ENCODE results near the gene TRNAU1AP. TPM values are rescaled to one million over a fixed set of nuclear protein-coding genes. Genes with fewer than 3 reads are reported as not detected.
A peak's percentile ranks its signal among the peaks of the same experiment; 100 is the strongest.

The TRNAU1AP gene
- total RNA-seq, 1 donor: 23.2 TPM

GRCh38 chr1:28506907-28507246 is 46.0 kb upstream of the TRNAU1AP start:
- Histone ChIP-seq H3K79me2 (ENCODE audit: insufficient read depth, low read length) (peaks cover 36% of the 10 kb centered on the region), H3K36me3 (ENCODE audit: insufficient read depth, low read length) (peaks cover 50% of the 10 kb centered on the region), H3K4me1 (ENCODE audit: insufficient read depth, low read length) (peaks cover 31% of the 10 kb centered on the region), H2AFZ (ENCODE audit: low read length) (no peak overlapping the region), H4K20me1 (ENCODE audit: insufficient read depth, low read length) (peaks cover 33% of the 10 kb centered on the region), H3K27ac (ENCODE audit: low read depth, low read length) (peak overlapping the region; percentile 90), H3K4me2 (ENCODE audit: insufficient read depth, low read length) (peak overlapping the region; percentile 91), H3K9me3 (ENCODE audit: low read depth, low read length) (no peaks in the 10 kb centered on the region), H3K27me3 (ENCODE audit: insufficient read depth, low read length) (no peaks in the 10 kb centered on the region), H3K4me3 (ENCODE audit: insufficient read depth, low read length) (peak overlapping the region; percentile 78)
- TF ChIP-seq CTCF (IDR thresholded peaks at IDR 0.05; ENCODE audit: extremely low read depth, low read depth, low read length): no peak
- DNase-seq (ENCODE audit: insufficient read length, low spot score, missing footprints): no peak

- peaks cover 54% of the 10 kb centered on the region for H3K36me3 ChIP-seq (ENCODE audit: insufficient read depth, low read length)
- H3K4me3 ChIP-seq (ENCODE audit: insufficient read depth, low read length): peak overlapping the region; percentile 78
- no peaks in the 10 kb centered on the region for H3K9me3 ChIP-seq (ENCODE audit: low read depth, low read length)
- H3K4me2 ChIP-seq (ENCODE audit: insufficient read depth, low read length): peak overlapping the region; percentile 91
- no peak for DNase-seq (ENCODE audit: insufficient read length, low spot score, missing footprints)
- H3K27me3 ChIP-seq (ENCODE audit: insufficient read depth, low read length): no peaks in the 10 kb centered on the region
- no peak for TF ChIP-seq CTCF (IDR thresholded peaks at IDR 0.05; ENCODE audit: extremely low read depth, low read depth, low read length)
- peak overlapping the region; percentile 90 for H3K27ac ChIP-seq (ENCODE audit: low read depth, low read length)
- no peak overlapping the region for H2AFZ ChIP-seq (ENCODE audit: low read length)
- peaks cover 31% of the 10 kb centered on the region for H3K4me1 ChIP-seq (ENCODE audit: insufficient read depth, low read length)
- peaks cover 37% of the 10 kb centered on the region for H4K20me1 ChIP-seq (ENCODE audit: insufficient read depth, low read length)
- H3K79me2 ChIP-seq (ENCODE audit: insufficient read depth, low read length): peaks cover 36% of the 10 kb centered on the region
Measured at GRCh38 chr1:28507247-28507645, 45.6 kb upstream of the TRNAU1AP start.

GRCh38 chr1:28507646-28508434 is 45.0 kb upstream of the TRNAU1AP start:
- H3K36me3 ChIP-seq (ENCODE audit: insufficient read depth, low read length): peaks cover 59% of the 10 kb centered on the region
- TF ChIP-seq CTCF (IDR thresholded peaks at IDR 0.05; ENCODE audit: extremely low read depth, low read depth, low read length): no peak

GRCh38 chr1:28508435-28508754 is 44.5 kb upstream of the TRNAU1AP start:
- TF ChIP-seq CTCF (IDR thresholded peaks at IDR 0.05; ENCODE audit: extremely low read depth, low read depth, low read length): no peak
- H3K27ac ChIP-seq (ENCODE audit: low read depth, low read length): peak overlapping the region; percentile 90
- H3K4me3 ChIP-seq (ENCODE audit: insufficient read depth, low read length): peak overlapping the region; percentile 78
- H2AFZ ChIP-seq (ENCODE audit: low read length): no peak overlapping the region
- peaks cover 47% of the 10 kb centered on the region for H4K20me1 ChIP-seq (ENCODE audit: insufficient read depth, low read length)
- H3K79me2 ChIP-seq (ENCODE audit: insufficient read depth, low read length): peaks cover 36% of the 10 kb centered on the region
- H3K4me2 ChIP-seq (ENCODE audit: insufficient read depth, low read length): peak overlapping the region; percentile 91
- H3K4me1 ChIP-seq (ENCODE audit: insufficient read depth, low read length): peaks cover 31% of the 10 kb centered on the region
- no peak for DNase-seq (ENCODE audit: insufficient read length, low spot score, missing footprints)
- H3K9me3 ChIP-seq (ENCODE audit: low read depth, low read length): no peaks in the 10 kb centered on the region
- peaks cover 60% of the 10 kb centered on the region for H3K36me3 ChIP-seq (ENCODE audit: insufficient read depth, low read length)
- H3K27me3 ChIP-seq (ENCODE audit: insufficient read depth, low read length): no peaks in the 10 kb centered on the region

More at GRCh38 chr1:28507646-28508434, 45.0 kb upstream of the TRNAU1AP start:
- DNase-seq (ENCODE audit: insufficient read length, low spot score, missing footprints): no peak
- Histone ChIP-seq H3K4me2 (ENCODE audit: insufficient read depth, low read length) (peak overlapping the region; percentile 91), H3K27ac (ENCODE audit: low read depth, low read length) (peak overlapping the region; percentile 90), H2AFZ (ENCODE audit: low read length) (no peak overlapping the region), H3K4me1 (ENCODE audit: insufficient read depth, low read length) (peaks cover 31% of the 10 kb centered on the region), H3K79me2 (ENCODE audit: insufficient read depth, low read length) (peaks cover 36% of the 10 kb centered on the region), H3K9me3 (ENCODE audit: low read depth, low read length) (no peaks in the 10 kb centered on the region), H3K27me3 (ENCODE audit: insufficient read depth, low read length) (no peaks in the 10 kb centered on the region), H4K20me1 (ENCODE audit: insufficient read depth, low read length) (peaks cover 42% of the 10 kb centered on the region), H3K4me3 (ENCODE audit: insufficient read depth, low read length) (peak overlapping the region; percentile 78)

All from osteoblast (primary cell).